Parathyroid adenoma (tissue), 2 donors: ENCODE results near the gene P2RX3.

Source experiments
- H2AFZ ChIP-seq: fragments of 300-600 bp; sonication (generic); one replicate; pipeline ENCODE4 v1.7.0; 2017; ENCODE audit warnings: antibody characterized with exemption, mild to moderate bottlenecking
- H3K27ac ChIP-seq: fragments of 300-600 bp; sonication (generic); one replicate; pipeline ENCODE4 v1.7.0; 2017
- H3K27me3 ChIP-seq: fragments of 300-600 bp; sonication (generic); one replicate; pipeline ENCODE4 v1.7.0; 2017; ENCODE audit warnings: low read length; ENCODE audit not compliant: control insufficient read depth, insufficient read depth
- H3K36me3 ChIP-seq: fragments of 300-600 bp; sonication (generic); one replicate; pipeline ENCODE4 v1.7.0; 2017; ENCODE audit warnings: low read length; ENCODE audit not compliant: control insufficient read depth, insufficient read depth
- H3K4me1 ChIP-seq: fragments of 300-600 bp; sonication (generic); one replicate; pipeline ENCODE4 v1.7.0; 2017; ENCODE audit warnings: control low read depth
- H3K4me2 ChIP-seq: fragments of 300-600 bp; sonication (generic); one replicate; pipeline ENCODE4 v1.7.0; 2017; ENCODE audit warnings: low read length
- H3K4me3 ChIP-seq: fragments of 300-600 bp; sonication (generic); one replicate; pipeline ENCODE4 v1.7.0; 2017; ENCODE audit warnings: low read depth, low read length
- H3K79me2 ChIP-seq: fragments of 300-600 bp; sonication (generic); one replicate; pipeline ENCODE4 v1.7.0; 2017; ENCODE audit warnings: control low read depth
- H3K9ac ChIP-seq: fragments of 300-600 bp; sonication (generic); one replicate; pipeline ENCODE4 v1.7.0; 2017; ENCODE audit warnings: mild to moderate bottlenecking
- H3K9me3 ChIP-seq: fragments of 300-600 bp; sonication (generic); one replicate; pipeline ENCODE4 v1.7.0; 2017; ENCODE audit warnings: low read length; ENCODE audit not compliant: control insufficient read depth
- CTCF ChIP-seq: fragments of 300-600 bp; sonication (generic); IDR thresholded peaks from one replicate; pipeline ENCODE4 v1.7.0; 2017; ENCODE audit warnings: antibody characterized with exemption, mild to moderate bottlenecking
- donor health status: primary hyperparathyroidism.

The P2RX3 gene

GRCh38 chr11:57421805-57422204 lies 83.7 kb downstream of the P2RX3 start:
- Histone ChIP-seq H3K36me3 (no peaks in the 10 kb centered on the region), H3K4me3 (no peak overlapping the region), H2AFZ (no peak overlapping the region), H3K27ac (no peak overlapping the region), H3K9me3 (no peaks in the 10 kb centered on the region), H3K9ac (no peak overlapping the region), H3K27me3 (no peaks in the 10 kb centered on the region), H3K4me2 (no peak overlapping the region), H3K79me2 (no peaks in the 10 kb centered on the region), H3K4me1 (no peaks in the 10 kb centered on the region)
- TF ChIP-seq CTCF = no peak
